ENCODE data around the gene RPL31. TPM values are rescaled to one million over a fixed set of nuclear protein-coding genes. Genes with fewer than 3 reads are reported as not detected.
A peak's percentile ranks its signal among the peaks of the same experiment; 100 is the strongest.

RPL31 gene
- total RNA-seq, 1 experiment from 2014 or later = 682 TPM

- DNase-seq (ENCODE audit: low read depth, low spot score) (no peak), ATAC-seq (peak; percentile 57; the same call in 1 of the 2 replicates)
- Histone ChIP-seq H3K36me3 (ENCODE audit: control insufficient read depth, insufficient read depth, low read length) (peaks cover 60% of the 10 kb centered on the region), H3K4me3 (ENCODE audit: low read depth in 2 of 2, low read length in 2 of 2) (no peak overlapping the region), H3K27me3 (ENCODE audit: control insufficient read depth, insufficient read depth, low read length) (no peaks in the 10 kb centered on the region), H3K27ac (ENCODE audit: low read length) (peak overlapping the region; percentile 66; the same call in 1 of the 2 replicates), H3K9me3 (ENCODE audit: control insufficient read depth, insufficient read depth, low read depth, low read length) (no peaks in the 10 kb centered on the region), H3K4me1 (ENCODE audit: control insufficient read depth, insufficient read depth, low read length) (peaks cover 9% of the 10 kb centered on the region; the same call in 1 of the 2 replicates)
- TF ChIP-seq POLR2AphosphoS5 (IDR thresholded peaks at IDR 0.05; ENCODE audit: low read depth, low read length) (no peak), SIN3A (IDR thresholded peaks at IDR 0.05; ENCODE audit: borderline replicate concordance, insufficient read depth, low read depth, low read length) (no peak), CTCF (IDR thresholded peaks at IDR 0.05) (no peak; the same call in 1 of the 2 replicates), TCF7L2 (IDR thresholded peaks at IDR 0.05; ENCODE audit: low read depth, low read length) (no peak)
- TF ChIP-seq, protein P1, sequence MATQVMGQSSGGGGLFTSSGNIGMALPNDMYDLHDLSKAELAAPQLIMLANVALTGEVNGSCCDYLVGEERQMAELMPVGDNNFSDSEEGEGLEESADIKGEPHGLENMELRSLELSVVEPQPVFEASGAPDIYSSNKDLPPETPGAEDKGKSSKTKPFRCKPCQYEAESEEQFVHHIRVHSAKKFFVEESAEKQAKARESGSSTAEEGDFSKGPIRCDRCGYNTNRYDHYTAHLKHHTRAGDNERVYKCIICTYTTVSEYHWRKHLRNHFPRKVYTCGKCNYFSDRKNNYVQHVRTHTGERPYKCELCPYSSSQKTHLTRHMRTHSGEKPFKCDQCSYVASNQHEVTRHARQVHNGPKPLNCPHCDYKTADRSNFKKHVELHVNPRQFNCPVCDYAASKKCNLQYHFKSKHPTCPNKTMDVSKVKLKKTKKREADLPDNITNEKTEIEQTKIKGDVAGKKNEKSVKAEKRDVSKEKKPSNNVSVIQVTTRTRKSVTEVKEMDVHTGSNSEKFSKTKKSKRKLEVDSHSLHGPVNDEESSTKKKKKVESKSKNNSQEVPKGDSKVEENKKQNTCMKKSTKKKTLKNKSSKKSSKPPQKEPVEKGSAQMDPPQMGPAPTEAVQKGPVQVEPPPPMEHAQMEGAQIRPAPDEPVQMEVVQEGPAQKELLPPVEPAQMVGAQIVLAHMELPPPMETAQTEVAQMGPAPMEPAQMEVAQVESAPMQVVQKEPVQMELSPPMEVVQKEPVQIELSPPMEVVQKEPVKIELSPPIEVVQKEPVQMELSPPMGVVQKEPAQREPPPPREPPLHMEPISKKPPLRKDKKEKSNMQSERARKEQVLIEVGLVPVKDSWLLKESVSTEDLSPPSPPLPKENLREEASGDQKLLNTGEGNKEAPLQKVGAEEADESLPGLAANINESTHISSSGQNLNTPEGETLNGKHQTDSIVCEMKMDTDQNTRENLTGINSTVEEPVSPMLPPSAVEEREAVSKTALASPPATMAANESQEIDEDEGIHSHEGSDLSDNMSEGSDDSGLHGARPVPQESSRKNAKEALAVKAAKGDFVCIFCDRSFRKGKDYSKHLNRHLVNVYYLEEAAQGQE (IDR thresholded peaks at IDR 0.05; ENCODE audit: insufficient read depth in 1 of 2, low read depth in 2 of 2, low read length in 1 of 2) = no peak
- intact Hi-C loops (cut with micrococcal nuclease; ENCODE audit: unreplicated experiment) (no loop called here), in situ Hi-C loops (cut with HindIII; ENCODE audit: low pct_unique_long_range_greater_than_20kb, low sequenced_read_pairs) (no loop called here)
- POLR2A ChIA-PET = no interaction called here
- BruUV-seq (replicated peaks) = no TSS peak
- CTCF ChIA-PET = interaction anchor here (1.4 kb wide), 1 partner anchor 167 kb away, joined by 4 read pairs; no protein-coding TSS in a partner anchor
Observed at GRCh38 chr2:101038455-101039255, 36.6 kb downstream of the RPL31 start.

DNA sequence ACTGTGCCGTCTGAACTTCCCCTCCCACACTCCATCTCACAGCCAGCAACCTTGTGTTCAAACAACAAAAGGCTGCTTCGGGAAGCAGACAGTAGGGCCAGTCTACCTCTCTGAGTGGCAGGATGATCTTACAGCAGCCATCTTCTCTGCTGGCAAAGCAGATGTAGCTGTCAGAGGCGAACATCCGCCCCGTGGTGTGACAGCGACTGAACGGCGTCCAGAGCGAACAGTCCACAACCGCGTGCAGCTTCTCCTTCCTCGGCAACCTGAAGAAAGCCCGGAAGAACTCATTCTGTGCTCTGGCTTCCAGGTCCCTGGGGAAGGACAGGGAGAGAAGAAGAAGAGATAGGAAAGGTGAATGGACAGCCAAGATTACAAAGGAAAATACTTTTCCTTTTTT is 38.0 kb downstream of the RPL31 start:
- Histone ChIP-seq H3K4me1 (ENCODE audit: control insufficient read depth, insufficient read depth, low read length) (peaks cover 9% of the 10 kb centered on the region; the same call in 1 of the 2 replicates), H3K27ac (ENCODE audit: low read length) (0 out of 2 replicates have a peak overlapping the region, but pooled peaks have one; percentile 15), H3K36me3 (ENCODE audit: control insufficient read depth, insufficient read depth, low read length) (peaks cover 51% of the 10 kb centered on the region), H3K4me3 (ENCODE audit: low read depth in 2 of 2, low read length in 2 of 2) (no peak overlapping the region), H3K27me3 (ENCODE audit: control insufficient read depth, insufficient read depth, low read length) (no peaks in the 10 kb centered on the region), H3K9me3 (ENCODE audit: control insufficient read depth, insufficient read depth, low read depth, low read length) (no peaks in the 10 kb centered on the region)
- DNase-seq (ENCODE audit: low read depth, low spot score) = no peak
- in situ Hi-C loops (cut with HindIII; ENCODE audit: low pct_unique_long_range_greater_than_20kb, low sequenced_read_pairs) (no loop called here), intact Hi-C loops (cut with micrococcal nuclease; ENCODE audit: unreplicated experiment) (no loop called here)
- no TSS peak for BruUV-seq (replicated peaks)
- ChIA-PET POLR2A (no interaction called here), CTCF (interaction anchor here (1.5 kb wide), 1 partner anchor 165 kb away, joined by 3 read pairs; no protein-coding TSS in a partner anchor)
- no peak for TF ChIP-seq CTCF (IDR thresholded peaks at IDR 0.05)
- TF ChIP-seq, protein P1 (IDR thresholded peaks at IDR 0.05; ENCODE audit: insufficient read depth in 1 of 2, low read depth in 2 of 2, low read length in 1 of 2) = no peak
- TF ChIP-seq SIN3A (IDR thresholded peaks at IDR 0.05; ENCODE audit: borderline replicate concordance, insufficient read depth, low read depth, low read length) = no peak
- TF ChIP-seq TCF7L2 (IDR thresholded peaks at IDR 0.05; ENCODE audit: low read depth, low read length) = no peak
- TF ChIP-seq POLR2AphosphoS5 (IDR thresholded peaks at IDR 0.05; ENCODE audit: low read depth, low read length) = no peak
- ATAC-seq = no peak

Measured in Panc1 (cell line).